Measurements from ENCODE around the gene MEDAG. TPM values are rescaled to one million over a fixed set of nuclear protein-coding genes. Genes with fewer than 3 reads are reported as not detected.

Gene MEDAG
- polyA plus RNA-seq, 3 donors: not detected

- intact Hi-C loops (cut with micrococcal nuclease): no loop called here
- TF ChIP-seq CTCF (IDR thresholded peaks at IDR 0.05): no peak
- H2AFZ ChIP-seq (ENCODE audit: insufficient read depth, low read depth, low read length, poor library complexity, severe bottlenecking): no peak overlapping the region
- no peak overlapping the region for H3K9ac ChIP-seq (ENCODE audit: insufficient read depth, low read length, poor library complexity, severe bottlenecking)
- peaks cover 4 to 8% of the 10 kb centered on the region in 2 donors for H3K9me3 ChIP-seq (replicated peaks in 1 of 2; ENCODE audit: control insufficient read depth in 1 of 2, insufficient read depth in 1 of 2, low read length in 2 of 2)
- no peak overlapping the region for H3K4me3 Mint-ChIP-seq
- H3K4me1 Mint-ChIP-seq: no peaks in the 10 kb centered on the region
- no peak for DNase-seq
- no peak overlapping the region for H3K27ac Mint-ChIP-seq
- no peak overlapping the region for H3K27ac ChIP-seq (ENCODE audit: low read depth in 1 of 2, low read length in 2 of 2)
- no peaks in the 10 kb centered on the region for H3K4me1 ChIP-seq (ENCODE audit: control insufficient read depth in 1 of 2, insufficient read depth in 2 of 2, low read length in 2 of 2)
- H3K4me3 ChIP-seq (replicated peaks in 1 of 3; ENCODE audit: low read depth in 2 of 3, low read length in 3 of 3): no peak overlapping the region
- WGBS (ENCODE audit: insufficient coverage): no CpG with 5 or more reads among the region's 3 CpGs
- H3K36me3 ChIP-seq (replicated peaks in 1 of 2; ENCODE audit: control insufficient read depth in 1 of 2, insufficient read depth in 2 of 2, low read length in 2 of 2): no peaks in the 10 kb centered on the region
- peaks cover 5 to 20% (median 14%) of the 10 kb centered on the region in 3 donors for H3K27me3 Mint-ChIP-seq (ENCODE audit: low read depth in 3 of 3)
- H3K9me3 Mint-ChIP-seq: peaks cover 0 to 16% (median 10%) of the 10 kb centered on the region in 7 donors
- H3K4me2 ChIP-seq (replicated peaks; ENCODE audit: extremely low read depth, low read length, poor library complexity, severe bottlenecking): no peak overlapping the region
- H4K20me1 ChIP-seq (ENCODE audit: insufficient read depth, low read length): no peaks in the 10 kb centered on the region
- H3K27me3 ChIP-seq (ENCODE audit: control insufficient read depth in 2 of 2, insufficient read depth in 2 of 2, low read length in 2 of 2): peaks cover 4% of the 10 kb centered on the region in 2 donors
- H3K36me3 Mint-ChIP-seq: no peaks in the 10 kb centered on the region
- H3K79me2 ChIP-seq (ENCODE audit: insufficient read depth, low read length): no peaks in the 10 kb centered on the region
These were observed 24.9 kb upstream of the MEDAG start for GRCh38 chr13:30881191-30881651.

DNA sequence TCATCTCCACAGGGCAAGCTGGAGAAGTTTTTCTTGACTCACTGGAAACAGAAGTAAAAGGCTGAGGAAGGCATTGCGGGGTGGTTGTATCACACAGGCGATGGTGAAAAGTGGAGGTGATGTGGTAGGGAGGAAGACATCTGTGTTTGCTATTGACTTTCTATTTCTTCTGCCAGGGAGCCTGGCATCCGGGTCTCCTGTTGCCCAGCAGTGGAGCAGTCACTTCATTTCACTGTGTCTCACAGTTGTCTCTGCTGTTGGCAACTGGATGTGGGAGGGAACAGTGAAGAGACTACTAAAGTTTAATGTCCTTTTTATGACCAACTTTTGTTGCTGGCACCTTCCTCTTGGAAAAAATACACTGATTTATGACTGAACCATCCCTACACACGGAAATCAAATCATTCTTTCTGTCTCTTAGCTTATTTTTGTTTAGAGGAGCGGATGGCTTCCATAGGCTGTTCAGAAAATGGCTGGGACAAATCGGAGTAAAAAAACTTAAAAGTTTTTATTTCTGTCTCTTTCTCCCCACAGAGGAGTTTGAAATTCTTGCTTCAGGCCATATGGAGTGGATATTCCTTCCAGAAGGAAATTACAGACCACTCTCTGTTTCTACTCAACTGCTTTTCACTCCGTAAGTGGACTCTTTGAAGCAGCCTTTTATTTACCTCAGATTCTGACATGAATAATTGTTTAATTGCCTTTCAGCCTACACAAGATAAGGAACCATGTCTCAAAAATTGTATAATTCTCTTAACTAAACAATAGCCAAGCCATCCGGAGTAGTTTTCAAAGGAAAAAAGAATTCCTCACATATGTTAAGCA is 23.8 kb upstream of the MEDAG start:
- Histone ChIP-seq H3K27me3 (ENCODE audit: control insufficient read depth in 2 of 2, insufficient read depth in 2 of 2, low read length in 2 of 2) (peaks cover 4% of the 10 kb centered on the region in 2 donors), H3K9ac (ENCODE audit: insufficient read depth, low read length, poor library complexity, severe bottlenecking) (no peak overlapping the region), H3K36me3 (replicated peaks in 1 of 2; ENCODE audit: control insufficient read depth in 1 of 2, insufficient read depth in 2 of 2, low read length in 2 of 2) (no peaks in the 10 kb centered on the region), H3K4me3 (replicated peaks in 1 of 3; ENCODE audit: low read depth in 2 of 3, low read length in 3 of 3) (no peak overlapping the region), H3K4me2 (replicated peaks; ENCODE audit: extremely low read depth, low read length, poor library complexity, severe bottlenecking) (no peak overlapping the region), H2AFZ (ENCODE audit: insufficient read depth, low read depth, low read length, poor library complexity, severe bottlenecking) (no peak overlapping the region), H3K27ac (ENCODE audit: low read depth in 1 of 2, low read length in 2 of 2) (no peak overlapping the region), H3K9me3 (replicated peaks in 1 of 2; ENCODE audit: control insufficient read depth in 1 of 2, insufficient read depth in 1 of 2, low read length in 2 of 2) (peaks cover 4 to 8% of the 10 kb centered on the region in 2 donors), H3K79me2 (ENCODE audit: insufficient read depth, low read length) (no peaks in the 10 kb centered on the region), H4K20me1 (ENCODE audit: insufficient read depth, low read length) (no peaks in the 10 kb centered on the region), H3K4me1 (ENCODE audit: control insufficient read depth in 1 of 2, insufficient read depth in 2 of 2, low read length in 2 of 2) (no peaks in the 10 kb centered on the region)
- Mint-ChIP-seq H3K4me3 (no peak overlapping the region), H3K27ac (no peak overlapping the region), H3K4me1 (no peaks in the 10 kb centered on the region), H3K9me3 (peaks cover 0 to 16% (median 10%) of the 10 kb centered on the region in 7 donors), H3K27me3 (ENCODE audit: low read depth in 3 of 3) (peaks cover 5 to 22% (median 14%) of the 10 kb centered on the region in 3 donors), H3K36me3 (no peaks in the 10 kb centered on the region)
- intact Hi-C loops (cut with micrococcal nuclease): no loop called here
- no peak for TF ChIP-seq CTCF (IDR thresholded peaks at IDR 0.05)
- 96% methylated on average over 4 of the region's 8 CpGs for WGBS (ENCODE audit: insufficient coverage)
- DNase-seq: no peak
